Measurements from ENCODE around the gene CCDC154. TPM values are rescaled to one million over a fixed set of nuclear protein-coding genes. Genes with fewer than 3 reads are reported as not detected.

CCDC154 gene
- total and polyA plus RNA-seq, 8 donors, result 0.31 to 4.5 (median 3.1) TPM; not detected in 5

- Histone ChIP-seq H3K4me3 (no peak overlapping the region), H3K36me3 (no peaks in the 10 kb centered on the region), H3K9me3 (no peaks in the 10 kb centered on the region), H3K4me1 (peaks cover 17 to 35% (median 30%) of the 10 kb centered on the region in 4 donors), H3K27me3 (no peaks in the 10 kb centered on the region), H3K27ac (no peak overlapping the region)
- WGBS, 5 donors, result 90 to 96% (median 93%) methylated on average over 9 to 12 of the region's 12 CpGs
- no peak for DNase-seq
- intact Hi-C loops (cut with DNase I; ENCODE audit: low total_unique reads), result no loop called here
- TF ChIP-seq POLR2AphosphoS5 (IDR thresholded peaks at IDR 0.05) (no peak), EP300 (IDR thresholded peaks at IDR 0.05) (no peak), POLR2A (IDR thresholded peaks at IDR 0.05) (no peak), CTCF (IDR thresholded peaks at IDR 0.05) (no peak)
Observed at GRCh38 chr16:1424028-1424427, 20.3 kb downstream of the CCDC154 start.

GRCh38 chr16:1422076-1422475 is 22.3 kb downstream of the CCDC154 start:
- H3K27me3 ChIP-seq, result no peaks in the 10 kb centered on the region
- intact Hi-C loops (cut with DNase I; ENCODE audit: low total_unique reads), result no loop called here
- H3K36me3 ChIP-seq, result peaks cover 0 to 13% (median 8%) of the 10 kb centered on the region in 4 donors
- 70 to 78% (median 76%) methylated on average over 10 of the region's 10 CpGs for WGBS, 5 donors
- no peak overlapping the region for H3K4me3 ChIP-seq
- no peak for TF ChIP-seq POLR2A (IDR thresholded peaks at IDR 0.05)
- no peaks in the 10 kb centered on the region for H3K9me3 ChIP-seq
- peaks cover 17 to 44% (median 38%) of the 10 kb centered on the region in 4 donors for H3K4me1 ChIP-seq
- DNase-seq, result no peak
- H3K27ac ChIP-seq, result peak overlapping the region in 4 of 5 donors; percentile 86 to 98 (median 94)

- DNase-seq, result no peak
- intact Hi-C loops (cut with DNase I; ENCODE audit: low total_unique reads), result no loop called here
- H3K27me3 ChIP-seq, result no peaks in the 10 kb centered on the region
- WGBS, 5 donors, result 1 to 4% (median 1%) methylated on average over 14 to 22 of the region's 22 CpGs
- H3K4me3 ChIP-seq, result peak overlapping the region; percentile 71 to 100 (median 93)
- H3K4me1 ChIP-seq, result peaks cover 19 to 47% (median 40%) of the 10 kb centered on the region in 4 donors
- H3K9me3 ChIP-seq, result no peaks in the 10 kb centered on the region
- peak overlapping the region; percentile 60 to 98 (median 93) for H3K27ac ChIP-seq
- TF ChIP-seq CTCF (IDR thresholded peaks at IDR 0.05), result no peak
- TF ChIP-seq POLR2AphosphoS5 (IDR thresholded peaks at IDR 0.05), result no peak
- no peak for TF ChIP-seq POLR2A (IDR thresholded peaks at IDR 0.05)
- no peak for TF ChIP-seq EP300 (IDR thresholded peaks at IDR 0.05)
- H3K36me3 ChIP-seq, result peaks cover 0 to 13% (median 8%) of the 10 kb centered on the region in 4 donors
Observed at GRCh38 chr16:1420111-1420539, 24.2 kb downstream of the CCDC154 start.

GRCh38 chr16:1416521-1416941 is 27.8 kb downstream of the CCDC154 start:
- Histone ChIP-seq H3K4me1 (peaks cover 18 to 68% (median 57%) of the 10 kb centered on the region in 4 donors), H3K27me3 (no peaks in the 10 kb centered on the region), H3K27ac (peak overlapping the region in 3 of 5 donors; percentile 34 to 38 (median 35)), H3K9me3 (no peaks in the 10 kb centered on the region), H3K4me3 (no peak overlapping the region), H3K36me3 (peaks cover 0 to 28% (median 20%) of the 10 kb centered on the region in 4 donors)
- 38 to 67% (median 53%) methylated on average over 3 of the region's 3 CpGs for WGBS, 5 donors
- TF ChIP-seq CTCF (IDR thresholded peaks at IDR 0.05) (no peak), POLR2A (IDR thresholded peaks at IDR 0.05) (no peak), EP300 (IDR thresholded peaks at IDR 0.05) (no peak), POLR2AphosphoS5 (IDR thresholded peaks at IDR 0.05) (no peak)
- intact Hi-C loops (cut with DNase I; ENCODE audit: low total_unique reads), result no loop called here
- peak in 1 of 2 donors; percentile 17 for DNase-seq
